H9 (cell line): ENCODE measurements around the gene ACOX3. TPM values are rescaled to one million over a fixed set of nuclear protein-coding genes. Genes with fewer than 3 reads are reported as not detected.

Source experiments
- DNase-seq: peaks from one replicate; pipeline ENCODE4 v3.0.0-alpha.2; 2017
- H2AFZ ChIP-seq: one replicate; pipeline ENCODE4 v1.6.1; 2013; ENCODE audit warnings: mild to moderate bottlenecking, low read length, control low read depth, moderate library complexity
- H2AK5ac ChIP-seq: 2 replicates; pipeline ENCODE4 v1.6.1; 2013; ENCODE audit warnings: low read length, control low read depth, mixed read lengths; ENCODE audit not compliant: insufficient read length
- H2BK120ac ChIP-seq: one replicate; pipeline ENCODE4 v1.6.1; 2013; ENCODE audit warnings: low read depth, mild to moderate bottlenecking, low read length, control low read depth, inconsistent platforms; ENCODE audit not compliant: poor library complexity, severe bottlenecking
- H2BK12ac ChIP-seq: 2 replicates; pipeline ENCODE4 v1.6.1; 2013; ENCODE audit warnings: low read length, control low read depth, mixed read lengths, low read depth; ENCODE audit not compliant: insufficient read length
- H2BK15ac ChIP-seq: 2 replicates; pipeline ENCODE4 v1.6.1; 2013; ENCODE audit warnings: low read depth, low read length, control low read depth
- H2BK20ac ChIP-seq: one replicate; pipeline ENCODE4 v1.6.1; 2013; ENCODE audit warnings: low read depth, mild to moderate bottlenecking, low read length, control low read depth, inconsistent platforms; ENCODE audit not compliant: poor library complexity, severe bottlenecking
- H2BK5ac ChIP-seq: 2 replicates; pipeline ENCODE4 v1.6.1; 2013; ENCODE audit warnings: low read length, control low read depth, mixed read lengths; ENCODE audit not compliant: insufficient read length
- H3K14ac ChIP-seq: 2 replicates; pipeline ENCODE4 v1.6.1; 2013; ENCODE audit warnings: low read length, control low read depth; ENCODE audit not compliant: insufficient read depth
- H3K18ac ChIP-seq: 2 replicates; pipeline ENCODE4 v1.6.1; 2013; ENCODE audit warnings: low read depth, mild to moderate bottlenecking, mixed read lengths, low read length, control low read depth; ENCODE audit not compliant: insufficient read length
- H3K23ac ChIP-seq: 2 replicates; pipeline ENCODE4 v1.6.1; 2013; ENCODE audit warnings: low read length, control low read depth, mixed read lengths, low read depth; ENCODE audit not compliant: insufficient read length
- H3K23me2 ChIP-seq: 2 replicates; pipeline ENCODE4 v1.6.1; 2013; ENCODE audit warnings: low read depth, mild to moderate bottlenecking, mixed read lengths, low read length, control low read depth; ENCODE audit not compliant: insufficient read length, poor library complexity, severe bottlenecking
- H3K27ac ChIP-seq: 2 replicates; pipeline ENCODE4 v1.5.1; 2013; ENCODE audit warnings: low read length, control low read depth, mixed read lengths, low read depth; ENCODE audit not compliant: insufficient read length
- H3K27me3 ChIP-seq: 2 replicates; pipeline ENCODE4 v1.6.1; 2013; ENCODE audit warnings: low read length, control low read depth, inconsistent platforms; ENCODE audit not compliant: insufficient read depth
- H3K4ac ChIP-seq: 2 replicates; pipeline ENCODE4 v1.6.1; 2013; ENCODE audit warnings: low read depth, mild to moderate bottlenecking, control low read depth, inconsistent platforms, low read length, moderate library complexity
- H3K4me1 ChIP-seq: 2 replicates; pipeline ENCODE4 v1.6.1; 2013; ENCODE audit warnings: low read length, control low read depth, inconsistent platforms; ENCODE audit not compliant: insufficient read depth
- H3K4me2 ChIP-seq: 2 replicates; pipeline ENCODE4 v1.6.1; 2013; ENCODE audit warnings: low read length, control low read depth, mixed read lengths; ENCODE audit not compliant: insufficient read length, insufficient read depth
- H3K56ac ChIP-seq: 2 replicates; pipeline ENCODE4 v1.6.1; 2013; ENCODE audit warnings: low read depth, mild to moderate bottlenecking, mixed read lengths, low read length, control low read depth; ENCODE audit not compliant: insufficient read length
- H3K79me1 ChIP-seq: 2 replicates; pipeline ENCODE4 v1.6.1; 2013; ENCODE audit warnings: low read depth, mild to moderate bottlenecking, moderate library complexity, low read length, control low read depth, inconsistent platforms; ENCODE audit not compliant: insufficient read depth, poor library complexity, severe bottlenecking
- H3K79me2 ChIP-seq: 2 replicates; pipeline ENCODE4 v1.6.1; 2013; ENCODE audit warnings: low read length, control low read depth, inconsistent platforms; ENCODE audit not compliant: insufficient read depth
- H3K9ac ChIP-seq: 2 replicates; pipeline ENCODE4 v1.6.1; 2013; ENCODE audit warnings: low read length, control low read depth, mixed read lengths; ENCODE audit not compliant: insufficient read length; ENCODE audit errors: extremely low read depth
- H3K9me3 ChIP-seq: one replicate; pipeline ENCODE4 v1.6.1; 2013; ENCODE audit warnings: low read depth, low read length, inconsistent platforms; ENCODE audit not compliant: control insufficient read depth
- H3T11ph ChIP-seq: one replicate; pipeline ENCODE4 v1.6.1; 2013; ENCODE audit warnings: mild to moderate bottlenecking, low read length, control low read depth, inconsistent platforms
- H4K20me1 ChIP-seq: one replicate; pipeline ENCODE4 v1.6.1; 2013; ENCODE audit not compliant: control insufficient read depth, insufficient read length, insufficient read depth
- H4K5ac ChIP-seq: 2 replicates; pipeline ENCODE4 v1.6.1; 2013; ENCODE audit warnings: low read depth, mild to moderate bottlenecking, mixed read lengths, low read length, control low read depth; ENCODE audit not compliant: insufficient read length
- H4K8ac ChIP-seq: replicated peaks from 2 replicates; pipeline ENCODE4 v1.6.1; 2013; ENCODE audit warnings: low read length, control low read depth, mixed read lengths, low read depth; ENCODE audit not compliant: insufficient read length
- H4K91ac ChIP-seq: 2 replicates; pipeline ENCODE4 v1.6.1; 2013; ENCODE audit warnings: low read depth, mild to moderate bottlenecking, moderate library complexity, mixed read lengths, low read length, control low read depth; ENCODE audit not compliant: insufficient read length
- H3K27ac Mint-ChIP-seq, 3 experiments: 2 replicates in 2 of 3; 3 replicates in 1 of 3; pipeline ENCODE4 v1.8.0; 2020 to 2021; ENCODE audit warnings: mixed read lengths in 3 of 3, mild to moderate bottlenecking in 1 of 3, moderate library complexity in 1 of 3
- H3K27me3 Mint-ChIP-seq: 2 replicates; pipeline ENCODE4 v1.8.0; 2021; ENCODE audit warnings: low read depth, mild to moderate bottlenecking, moderate library complexity, mixed read lengths
- H3K36me3 Mint-ChIP-seq, 3 experiments: 2 replicates in 2 of 3; 3 replicates in 1 of 3; pipeline ENCODE4 v1.8.0; 2020 to 2021; ENCODE audit warnings: low read depth in 3 of 3, mixed read lengths in 3 of 3; ENCODE audit not compliant: insufficient read depth in 1 of 3
- H3K4me1 Mint-ChIP-seq, 2 experiments: 2 replicates each; pipeline ENCODE4 v1.8.0; 2020; ENCODE audit warnings: mixed read lengths in 2 of 2
- H3K4me3 Mint-ChIP-seq, 2 experiments: 2 replicates in 1 of 2; 3 replicates in 1 of 2; pipeline ENCODE4 v1.8.0; 2020 to 2021; ENCODE audit warnings: mild to moderate bottlenecking in 2 of 2, mixed read lengths in 2 of 2, moderate library complexity in 1 of 2
- H3K9me3 Mint-ChIP-seq, 2 experiments: 2 replicates in 1 of 2; 3 replicates in 1 of 2; pipeline ENCODE4 v1.8.0; 2020; ENCODE audit warnings: mild to moderate bottlenecking in 2 of 2, mixed read lengths in 2 of 2, moderate library complexity in 1 of 2
- CTCF ChIP-seq: fragments of 200-600 bp; sonication (generic); conservative IDR thresholded peaks from 3 replicates; pipeline ENCODE4 v1.8.0; 2021; ENCODE audit warnings: antibody characterized with exemption, mild to moderate bottlenecking
- WGBS: extraction: QIAGEN DNeasy Blood & Tissue Kit; methylation state at CpG from one replicate; pipeline ENCODE4 v1.1.7; 2013; ENCODE audit warnings: missing lambda C conversion rate, low lambda C conversion rate, mixed read lengths; ENCODE audit not compliant: insufficient read length; ENCODE audit errors: extremely low coverage; 5-methylcytosine and 5-hydroxymethylcytosine counted together
- total RNA-seq: library from RNA; stranded (reverse); gene quantifications from 2 replicates; pipeline ENCODE4 v1.2.1, GENCODE V29; 2021

The ACOX3 gene
- total RNA-seq, 1 experiment from 2014 or later = 13.8 TPM

- WGBS = no CpG with 5 or more reads among the region's 9 CpGs
- DNase-seq = no peak
- H3K27me3 Mint-ChIP-seq = peaks cover 2% of the 10 kb centered on the region
These were observed 61.7 kb downstream of the ACOX3 start for GRCh38 chr4:8378776-8379175.

More at GRCh38 chr4:8378776-8379175, 61.7 kb downstream of the ACOX3 start:
- Histone ChIP-seq H3K23ac (no peak overlapping the region), H3K18ac (no peak overlapping the region), H4K8ac (no peak overlapping the region), H3K9ac (no peak overlapping the region), H3K9me3 (no peaks in the 10 kb centered on the region), H4K20me1 (no peaks in the 10 kb centered on the region), H3T11ph (no peak overlapping the region), H2BK12ac (no peak overlapping the region), H3K27me3 (no peaks in the 10 kb centered on the region), H3K23me2 (no peaks in the 10 kb centered on the region), H4K91ac (no peak overlapping the region), H2AFZ (no peak overlapping the region), H3K56ac (no peak overlapping the region), H4K5ac (no peak overlapping the region), H2AK5ac (no peak overlapping the region), H3K27ac (no peak overlapping the region), H3K4me1 (0 out of 2 replicates have a peak, but pooled peaks cover 2% of the 10 kb centered on the region), H3K14ac (no peak overlapping the region; the same call in 1 of the 2 replicates), H2BK15ac (no peak overlapping the region), H2BK5ac (no peak overlapping the region), H3K79me1 (no peaks in the 10 kb centered on the region), H3K79me2 (no peaks in the 10 kb centered on the region), H2BK20ac (no peak overlapping the region), H3K4ac (no peak overlapping the region), H3K4me2 (no peak overlapping the region), H2BK120ac (no peak overlapping the region)
- TF ChIP-seq CTCF = no peak
- Mint-ChIP-seq H3K27ac (no peak overlapping the region), H3K9me3 (no peaks in the 10 kb centered on the region; a peak in 1 of 5 replicates), H3K36me3 (peaks cover 0 to 2% (median 0%) of the 10 kb centered on the region in 3 experiments; a peak in 1 of 7 replicates), H3K4me1 (peaks cover 12 to 13% of the 10 kb centered on the region in 2 experiments), H3K4me3 (no peak overlapping the region)
